Activated CD8-positive, alpha-beta T cell treated with anti-CD3 and anti-CD28 coated beads, Interleukin-2, amount 10 ng/mL, durations not matched to agents 7 days and 5 days (primary cell): ENCODE results near the gene CDK8. TPM values are rescaled to one million over a fixed set of nuclear protein-coding genes. Genes with fewer than 3 reads are reported as not detected.
"Not testable (repeated sequence)": the region's sequence is repeated elsewhere in the genome, so short reads cannot be mapped to it uniquely, and the experiment has no call there.

Source experiments
- ATAC-seq: fragments of 150-1000 bp; cut with Tn5 transposase; one replicate; pipeline ENCODE4 v1.10.0; 2021; ENCODE audit warnings: moderate library complexity
- CTCF ChIA-PET: fragments of 350-600 bp; sonication (Branson Sonifier 250); formaldehyde crosslinking; loops from one replicate; lab custom pipeline; 2021; ENCODE audit warnings: antibody characterized with exemption; lab: Charles Lee
- POLR2A ChIA-PET: fragments of 350-600 bp; sonication (Branson Sonifier 250); formaldehyde crosslinking; loops from one replicate; lab custom pipeline; 2021; ENCODE audit warnings: antibody characterized with exemption; lab: Charles Lee
- DNase-seq: peaks from one replicate; pipeline ENCODE4 v3.0.0-alpha.2; 2020
- H3K27ac Mint-ChIP-seq: one replicate; pipeline ENCODE4 v1.8.0; 2021; ENCODE audit warnings: mild to moderate bottlenecking, mixed read lengths
- H3K27me3 Mint-ChIP-seq: one replicate; pipeline ENCODE4 v1.8.0; 2021; ENCODE audit warnings: low read depth, mixed read lengths
- H3K36me3 Mint-ChIP-seq: one replicate; pipeline ENCODE4 v1.8.0; 2021; ENCODE audit warnings: low read depth, mixed read lengths
- H3K4me1 Mint-ChIP-seq: one replicate; pipeline ENCODE4 v1.8.0; 2021; ENCODE audit warnings: low read depth, mixed read lengths
- H3K4me3 Mint-ChIP-seq: one replicate; pipeline ENCODE4 v1.8.0; 2021; ENCODE audit warnings: mild to moderate bottlenecking, mixed read lengths
- H3K9me3 Mint-ChIP-seq: one replicate; pipeline ENCODE4 v1.8.0; 2022; ENCODE audit warnings: mixed read lengths; ENCODE audit not compliant: insufficient read depth
- total RNA-seq, 2 experiments: library from RNA; stranded (reverse); gene quantifications; one replicate each; pipeline ENCODE4 v1.2.3, GENCODE V29; 2021

Gene CDK8
- total RNA-seq, 2 experiments from 2014 or later, result 14.7 to 15.7 TPM

DNA sequence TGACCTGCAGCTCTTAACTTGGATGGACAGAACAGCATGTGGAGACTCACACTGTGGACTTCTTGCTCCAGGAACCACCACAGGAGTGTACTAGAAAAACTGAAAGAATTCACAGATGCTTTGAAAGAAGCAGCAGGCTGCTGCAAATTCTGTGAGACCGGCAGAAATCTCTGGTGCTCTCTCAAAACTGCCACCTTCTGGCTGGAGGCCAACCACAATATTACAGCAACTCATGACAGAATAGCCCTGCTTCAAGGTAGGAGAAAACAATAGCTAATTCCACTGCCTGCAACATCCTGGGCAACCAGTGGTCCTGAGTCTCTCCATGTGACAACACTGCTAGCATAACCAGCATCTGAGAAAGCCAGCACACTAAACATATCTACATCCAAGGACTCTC is 26.9 kb downstream of the CDK8 start:
- peaks cover 3% of the 10 kb centered on the region for H3K9me3 Mint-ChIP-seq
- no peak overlapping the region for H3K4me3 Mint-ChIP-seq
- DNase-seq (no peak), ATAC-seq (no peak)
- ChIA-PET POLR2A (no interaction called here), CTCF (interaction anchor here (1.3 kb wide), 1 partner anchor 96 kb away, joined by 4 read pairs; no protein-coding TSS in a partner anchor)
- no peak overlapping the region for H3K27ac Mint-ChIP-seq
- no peaks in the 10 kb centered on the region for H3K27me3 Mint-ChIP-seq
- no peaks in the 10 kb centered on the region for H3K4me1 Mint-ChIP-seq
- H3K36me3 Mint-ChIP-seq, result peaks cover 15% of the 10 kb centered on the region

DNA sequence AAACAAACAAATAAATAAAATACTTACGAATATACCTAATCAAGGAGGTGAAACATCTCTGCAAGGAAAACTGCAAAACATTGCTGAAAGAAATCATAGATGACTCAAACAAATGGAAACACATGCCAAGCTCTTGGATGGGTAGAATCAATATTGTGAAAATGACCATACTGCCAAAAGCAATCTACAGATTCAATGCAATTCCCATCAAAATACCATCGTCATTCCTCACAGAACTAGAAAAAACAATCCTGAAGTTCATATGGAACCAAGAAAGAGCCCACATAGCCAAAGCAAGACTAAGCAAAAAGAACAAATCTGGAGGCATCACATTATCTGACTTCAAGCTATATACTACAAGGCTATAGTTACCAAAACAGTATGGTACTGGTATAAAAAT is 32.0 kb downstream of the CDK8 start:
- H3K36me3 Mint-ChIP-seq, H3K27ac Mint-ChIP-seq, H3K4me3 Mint-ChIP-seq, ATAC-seq, H3K27me3 Mint-ChIP-seq, H3K9me3 Mint-ChIP-seq, H3K4me1 Mint-ChIP-seq, POLR2A ChIA-PET, DNase-seq, CTCF ChIA-PET: not testable (repeated sequence)

DNA sequence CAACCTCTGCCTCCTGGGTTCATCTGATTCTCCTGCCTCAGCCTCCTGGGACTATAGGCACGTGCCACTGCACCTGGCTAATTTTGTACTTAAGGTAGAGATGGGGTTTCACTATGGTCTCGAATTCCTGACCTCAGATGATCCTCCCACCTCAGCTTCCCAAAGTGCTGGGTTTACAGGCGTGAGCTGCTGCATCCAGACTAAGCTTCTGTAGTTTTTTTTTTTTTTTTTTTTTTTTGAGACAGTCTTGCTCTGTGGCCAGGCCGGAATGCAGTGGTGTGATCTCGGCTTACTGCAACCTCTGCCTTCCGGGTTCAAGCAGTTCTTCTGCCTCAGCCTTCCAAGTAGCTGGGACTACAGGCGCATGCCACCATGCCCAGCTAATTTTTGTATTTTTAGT is 34.9 kb downstream of the CDK8 start:
- POLR2A ChIA-PET, ATAC-seq, H3K27me3 Mint-ChIP-seq, H3K36me3 Mint-ChIP-seq, H3K4me3 Mint-ChIP-seq, CTCF ChIA-PET, DNase-seq, H3K27ac Mint-ChIP-seq, H3K4me1 Mint-ChIP-seq, H3K9me3 Mint-ChIP-seq: not testable (repeated sequence)

DNA sequence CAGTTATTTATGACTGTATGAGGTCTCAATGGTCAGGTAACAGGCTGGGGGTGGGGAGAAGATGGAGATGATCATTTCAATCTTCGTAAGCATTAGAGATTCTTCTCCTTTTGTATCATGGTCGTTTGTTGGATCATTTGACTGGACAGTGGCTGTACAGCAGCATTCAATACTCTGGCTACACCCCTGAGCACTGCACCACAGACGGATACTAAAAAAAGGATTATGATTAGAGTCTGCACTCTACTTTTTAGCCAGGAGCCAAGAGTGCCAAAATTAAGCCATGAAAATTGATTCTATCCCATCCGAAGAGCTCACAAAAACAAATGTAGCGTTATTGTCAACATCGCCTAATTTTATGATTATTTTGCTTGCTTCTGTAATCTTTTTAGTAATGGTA is 41.9 kb downstream of the CDK8 start:
- H3K4me3 Mint-ChIP-seq, result no peak overlapping the region
- DNase-seq (no peak), ATAC-seq (no peak)
- H3K9me3 Mint-ChIP-seq, result peaks cover 11% of the 10 kb centered on the region
- H3K4me1 Mint-ChIP-seq, result peaks cover 2% of the 10 kb centered on the region
- CTCF ChIA-PET, result no interaction called here
- peaks cover 3% of the 10 kb centered on the region for H3K36me3 Mint-ChIP-seq
- H3K27ac Mint-ChIP-seq, result no peak overlapping the region
- H3K27me3 Mint-ChIP-seq, result no peaks in the 10 kb centered on the region
- POLR2A ChIA-PET, result no interaction called here

GRCh38 chr13:26299168-26299750 is 45.3 kb downstream of the CDK8 start:
- H3K9me3 Mint-ChIP-seq, result peaks cover 11% of the 10 kb centered on the region
- no peak overlapping the region for H3K27ac Mint-ChIP-seq
- H3K4me3 Mint-ChIP-seq, result no peak overlapping the region
- peaks cover 3% of the 10 kb centered on the region for H3K4me1 Mint-ChIP-seq
- no peaks in the 10 kb centered on the region for H3K27me3 Mint-ChIP-seq
- ChIA-PET CTCF (no interaction called here), POLR2A (no interaction called here)
- peaks cover 1% of the 10 kb centered on the region for H3K36me3 Mint-ChIP-seq
- ATAC-seq (no peak), DNase-seq (no peak)

DNA sequence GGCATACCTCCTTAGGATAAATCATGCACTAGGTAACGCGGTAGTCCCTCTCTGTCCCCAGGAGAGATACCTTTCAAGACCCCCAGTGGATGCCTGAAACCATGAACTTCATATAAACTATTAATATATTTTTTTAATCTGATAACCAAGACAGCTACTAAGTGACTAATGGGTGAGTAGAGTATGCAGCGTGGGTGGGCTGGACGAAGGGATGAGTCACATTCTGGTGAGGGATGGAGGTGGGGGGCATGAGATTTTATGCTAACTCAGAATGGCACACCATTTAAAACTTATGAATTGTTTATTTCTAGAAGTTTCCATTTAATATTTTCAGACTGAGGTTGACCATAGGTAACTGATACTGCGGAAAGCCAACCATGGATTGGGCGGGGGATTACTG is 46.2 kb downstream of the CDK8 start:
- Mint-ChIP-seq H3K4me1 (peaks cover 4% of the 10 kb centered on the region), H3K4me3 (no peak overlapping the region), H3K27me3 (no peaks in the 10 kb centered on the region), H3K36me3 (no peaks in the 10 kb centered on the region), H3K9me3 (peaks cover 11% of the 10 kb centered on the region), H3K27ac (no peak overlapping the region)
- ChIA-PET CTCF (no interaction called here), POLR2A (no interaction called here)
- no peak for ATAC-seq
- DNase-seq, result no peak

GRCh38 chr13:26305676-26306075 is 51.7 kb downstream of the CDK8 start:
- no peak overlapping the region for H3K27ac Mint-ChIP-seq
- POLR2A ChIA-PET, result no interaction called here
- CTCF ChIA-PET, result no interaction called here

GRCh38 chr13:26307701-26308100 is 53.8 kb downstream of the CDK8 start:
- Mint-ChIP-seq H3K4me1 (peaks cover 4% of the 10 kb centered on the region), H3K4me3 (no peak overlapping the region), H3K27me3 (no peaks in the 10 kb centered on the region), H3K27ac (no peak overlapping the region), H3K9me3 (no peaks in the 10 kb centered on the region), H3K36me3 (no peaks in the 10 kb centered on the region)
- DNase-seq, result no peak
- no peak for ATAC-seq
- CTCF ChIA-PET, result no interaction called here
- POLR2A ChIA-PET, result no interaction called here

More at GRCh38 chr13:26305676-26306075, 51.7 kb downstream of the CDK8 start:
- ATAC-seq (no peak), DNase-seq (no peak)
- no peaks in the 10 kb centered on the region for H3K9me3 Mint-ChIP-seq
- H3K27me3 Mint-ChIP-seq, result no peaks in the 10 kb centered on the region
- no peaks in the 10 kb centered on the region for H3K36me3 Mint-ChIP-seq
- H3K4me1 Mint-ChIP-seq, result peaks cover 7% of the 10 kb centered on the region
- H3K4me3 Mint-ChIP-seq, result no peak overlapping the region

DNA sequence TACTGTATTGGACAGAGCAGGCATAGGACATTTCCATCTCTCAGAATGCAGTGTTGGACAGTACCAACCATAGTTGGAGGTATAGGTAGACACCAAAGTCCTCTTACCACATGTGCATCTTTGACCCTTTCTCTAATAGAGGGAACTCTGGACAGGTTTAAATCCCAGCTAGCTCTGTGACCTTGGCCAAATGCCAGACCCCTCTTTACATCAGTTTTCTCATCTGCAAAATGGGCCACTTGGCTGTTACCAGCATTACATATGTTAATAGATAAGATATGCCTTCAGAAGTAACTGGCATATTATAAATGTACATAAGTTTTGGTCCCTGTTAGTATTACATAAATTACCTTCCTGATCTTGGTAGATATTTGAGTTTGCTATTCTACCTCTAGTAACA is 54.3 kb downstream of the CDK8 start:
- no peaks in the 10 kb centered on the region for H3K36me3 Mint-ChIP-seq
- no peaks in the 10 kb centered on the region for H3K9me3 Mint-ChIP-seq
- DNase-seq, result no peak
- POLR2A ChIA-PET, result no interaction called here
- H3K4me1 Mint-ChIP-seq, result peaks cover 4% of the 10 kb centered on the region
- no peaks in the 10 kb centered on the region for H3K27me3 Mint-ChIP-seq
- CTCF ChIA-PET, result no interaction called here
- H3K4me3 Mint-ChIP-seq, result no peak overlapping the region
- no peak overlapping the region for H3K27ac Mint-ChIP-seq
- no peak for ATAC-seq

GRCh38 chr13:26308836-26309235 is 54.9 kb downstream of the CDK8 start:
- Mint-ChIP-seq H3K27ac (no peak overlapping the region), H3K27me3 (no peaks in the 10 kb centered on the region), H3K4me3 (no peak overlapping the region), H3K36me3 (no peaks in the 10 kb centered on the region), H3K4me1 (peaks cover 4% of the 10 kb centered on the region), H3K9me3 (no peaks in the 10 kb centered on the region)
- DNase-seq (no peak), ATAC-seq (no peak)
- ChIA-PET POLR2A (no interaction called here), CTCF (no interaction called here)

GRCh38 chr13:26310003-26310402 is 56.1 kb downstream of the CDK8 start:
- ChIA-PET POLR2A (no interaction called here), CTCF (no interaction called here)
- Mint-ChIP-seq H3K4me1 (peaks cover 3% of the 10 kb centered on the region), H3K9me3 (no peaks in the 10 kb centered on the region), H3K27me3 (no peaks in the 10 kb centered on the region), H3K36me3 (no peaks in the 10 kb centered on the region), H3K4me3 (no peak overlapping the region), H3K27ac (no peak overlapping the region)
- ATAC-seq (no peak), DNase-seq (no peak)

GRCh38 chr13:26310470-26310869 is 56.5 kb downstream of the CDK8 start:
- H3K4me3 Mint-ChIP-seq, result no peak overlapping the region
- DNase-seq (no peak), ATAC-seq (no peak)
- ChIA-PET CTCF (no interaction called here), POLR2A (no interaction called here)
- peaks cover 3% of the 10 kb centered on the region for H3K4me1 Mint-ChIP-seq
- H3K27me3 Mint-ChIP-seq, result no peaks in the 10 kb centered on the region
- no peak overlapping the region for H3K27ac Mint-ChIP-seq
- H3K9me3 Mint-ChIP-seq, result no peaks in the 10 kb centered on the region
- no peaks in the 10 kb centered on the region for H3K36me3 Mint-ChIP-seq

GRCh38 chr13:26312019-26312418 is 58.1 kb downstream of the CDK8 start:
- H3K4me3 Mint-ChIP-seq, POLR2A ChIA-PET, H3K27ac Mint-ChIP-seq, H3K27me3 Mint-ChIP-seq, ATAC-seq, H3K36me3 Mint-ChIP-seq, CTCF ChIA-PET, DNase-seq, H3K4me1 Mint-ChIP-seq, H3K9me3 Mint-ChIP-seq: not testable (repeated sequence)
